ENCODE results near the gene CNNM1. TPM values are rescaled to one million over a fixed set of nuclear protein-coding genes. Genes with fewer than 3 reads are reported as not detected.

CNNM1 gene
- total RNA-seq, 6 donors from 2014 or later, result 0.40 to 1.1 (median 0.69) TPM; not detected in 1

DNA sequence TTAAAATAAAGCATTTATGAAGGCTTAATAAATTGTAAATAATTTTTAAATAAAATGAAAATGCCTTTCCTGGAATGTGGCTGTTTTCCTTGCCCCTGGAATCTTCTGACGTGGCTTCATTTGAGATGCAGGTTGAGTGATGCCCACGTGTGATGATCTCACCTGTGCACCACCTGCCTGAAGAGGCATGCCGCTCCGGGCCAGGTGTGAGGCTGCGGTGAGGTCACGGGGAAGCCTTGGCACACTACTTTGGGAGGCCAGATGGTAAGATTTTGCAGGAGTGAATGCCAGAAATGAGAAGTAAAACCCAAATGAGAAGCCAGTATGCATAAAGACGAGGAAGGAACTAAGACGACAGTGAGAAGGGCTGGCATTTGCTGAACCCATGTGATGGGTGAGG, 65.1 kb downstream of the CNNM1 start:
- H3K9me3 ChIP-seq, result no peaks in the 10 kb centered on the region
- no peaks in the 10 kb centered on the region for H3K27me3 ChIP-seq
- H3K4me1 ChIP-seq, result peaks cover 0 to 15% (median 7%) of the 10 kb centered on the region in 4 donors
- ATAC-seq (ENCODE audit: low FRiP score in 2 of 2), result peak in 1 of 2 donors; percentile 9
- peak; percentile 40 to 47 for DNase-seq
- 65 to 73% methylated on average over 8 of the region's 8 CpGs for WGBS, 2 donors
- peak overlapping the region in 1 of 4 donors; percentile 26 for H3K27ac ChIP-seq
- no peak overlapping the region for H3K4me3 ChIP-seq
- TF ChIP-seq EP300 (IDR thresholded peaks at IDR 0.05) (no peak), POLR2AphosphoS5 (IDR thresholded peaks at IDR 0.05) (no peak), POLR2A (IDR thresholded peaks at IDR 0.05) (no peak)
- TF ChIP-seq, protein P1, sequence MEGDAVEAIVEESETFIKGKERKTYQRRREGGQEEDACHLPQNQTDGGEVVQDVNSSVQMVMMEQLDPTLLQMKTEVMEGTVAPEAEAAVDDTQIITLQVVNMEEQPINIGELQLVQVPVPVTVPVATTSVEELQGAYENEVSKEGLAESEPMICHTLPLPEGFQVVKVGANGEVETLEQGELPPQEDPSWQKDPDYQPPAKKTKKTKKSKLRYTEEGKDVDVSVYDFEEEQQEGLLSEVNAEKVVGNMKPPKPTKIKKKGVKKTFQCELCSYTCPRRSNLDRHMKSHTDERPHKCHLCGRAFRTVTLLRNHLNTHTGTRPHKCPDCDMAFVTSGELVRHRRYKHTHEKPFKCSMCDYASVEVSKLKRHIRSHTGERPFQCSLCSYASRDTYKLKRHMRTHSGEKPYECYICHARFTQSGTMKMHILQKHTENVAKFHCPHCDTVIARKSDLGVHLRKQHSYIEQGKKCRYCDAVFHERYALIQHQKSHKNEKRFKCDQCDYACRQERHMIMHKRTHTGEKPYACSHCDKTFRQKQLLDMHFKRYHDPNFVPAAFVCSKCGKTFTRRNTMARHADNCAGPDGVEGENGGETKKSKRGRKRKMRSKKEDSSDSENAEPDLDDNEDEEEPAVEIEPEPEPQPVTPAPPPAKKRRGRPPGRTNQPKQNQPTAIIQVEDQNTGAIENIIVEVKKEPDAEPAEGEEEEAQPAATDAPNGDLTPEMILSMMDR (IDR thresholded peaks at IDR 0.05), result no peak
- H3K36me3 ChIP-seq, result peaks cover 0 to 26% (median 19%) of the 10 kb centered on the region in 4 donors

- peak overlapping the region in 1 of 4 donors; percentile 26 for H3K27ac ChIP-seq
- peaks cover 0 to 15% (median 7%) of the 10 kb centered on the region in 4 donors for H3K4me1 ChIP-seq
- WGBS, 2 donors, result 75 to 78% methylated on average over 7 of the region's 7 CpGs
- no peaks in the 10 kb centered on the region for H3K27me3 ChIP-seq
- ATAC-seq (ENCODE audit: low FRiP score in 2 of 2) (peak; percentile 23 to 67), DNase-seq (peak in 1 of 2 donors; percentile 57)
- H3K36me3 ChIP-seq, result peaks cover 0 to 33% (median 22%) of the 10 kb centered on the region in 4 donors
- H3K4me3 ChIP-seq, result no peak overlapping the region
- no peaks in the 10 kb centered on the region for H3K9me3 ChIP-seq
- TF ChIP-seq POLR2A (IDR thresholded peaks at IDR 0.05) (no peak), POLR2AphosphoS5 (IDR thresholded peaks at IDR 0.05) (no peak), EP300 (IDR thresholded peaks at IDR 0.05) (no peak)
- TF ChIP-seq, protein P1 (IDR thresholded peaks at IDR 0.05), result no peak
Observed at GRCh38 chr10:99394761-99395386, 65.7 kb downstream of the CNNM1 start.

DNA sequence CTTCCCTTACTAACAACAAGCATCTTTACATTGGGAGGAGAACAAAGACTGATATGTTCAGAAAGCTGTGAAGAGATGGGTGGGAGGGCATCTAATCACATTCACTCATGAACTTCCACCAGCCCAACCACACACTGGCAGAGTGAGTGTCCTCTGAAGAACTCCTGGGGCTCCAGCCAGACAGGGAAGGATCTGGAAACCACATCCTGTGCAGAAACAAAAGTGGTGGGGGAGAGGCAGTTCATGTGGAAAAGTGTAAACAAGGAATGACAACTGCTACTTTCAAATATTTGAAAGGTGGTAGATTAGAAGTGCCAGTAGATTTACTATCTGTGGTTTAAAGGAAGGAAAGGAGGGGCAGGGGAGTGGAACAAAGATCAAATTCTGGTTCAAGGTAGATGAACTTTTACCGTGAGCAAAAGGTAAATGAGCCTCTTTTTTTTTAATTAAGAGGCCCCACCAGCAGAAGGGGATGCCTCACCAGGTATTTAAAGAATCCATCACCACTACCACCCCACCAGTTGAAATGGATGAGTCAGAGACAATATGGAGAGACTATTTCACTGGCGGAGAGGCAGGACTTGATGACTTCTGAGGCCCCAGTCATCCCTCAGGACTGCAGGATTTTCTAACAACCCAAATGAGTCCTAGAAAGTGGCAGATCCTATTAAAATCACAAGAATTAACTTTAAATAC, 66.7 kb downstream of the CNNM1 start:
- Histone ChIP-seq H3K9me3 (no peaks in the 10 kb centered on the region), H3K4me3 (no peak overlapping the region), H3K4me1 (peaks cover 0 to 15% (median 7%) of the 10 kb centered on the region in 4 donors), H3K27me3 (no peaks in the 10 kb centered on the region), H3K36me3 (peaks cover 0 to 42% (median 27%) of the 10 kb centered on the region in 4 donors), H3K27ac (no peak overlapping the region)
- 52 to 55% methylated on average over 2 of the region's 2 CpGs for WGBS, 2 donors
- ATAC-seq (ENCODE audit: low FRiP score in 2 of 2) (no peak), DNase-seq (peak in 1 of 2 donors; percentile 27)
- TF ChIP-seq, protein P1 (IDR thresholded peaks at IDR 0.05), result no peak
- TF ChIP-seq POLR2A (IDR thresholded peaks at IDR 0.05), result no peak
- TF ChIP-seq EP300 (IDR thresholded peaks at IDR 0.05), result no peak
- TF ChIP-seq POLR2AphosphoS5 (IDR thresholded peaks at IDR 0.05), result no peak

GRCh38 chr10:99396471-99396870, 67.3 kb downstream of the CNNM1 start:
- 81 to 82% methylated on average over 3 of the region's 3 CpGs for WGBS, 2 donors
- TF ChIP-seq POLR2AphosphoS5 (IDR thresholded peaks at IDR 0.05) (no peak), EP300 (IDR thresholded peaks at IDR 0.05) (no peak), POLR2A (IDR thresholded peaks at IDR 0.05) (no peak)
- TF ChIP-seq, protein P1 (IDR thresholded peaks at IDR 0.05), result no peak
- H3K27ac ChIP-seq, result no peak overlapping the region
- no peak overlapping the region for H3K4me3 ChIP-seq
- peaks cover 0 to 48% (median 32%) of the 10 kb centered on the region in 4 donors for H3K36me3 ChIP-seq
- no peak for ATAC-seq (ENCODE audit: low FRiP score in 2 of 2)
- no peaks in the 10 kb centered on the region for H3K27me3 ChIP-seq
- no peak for DNase-seq
- peaks cover 0 to 15% (median 7%) of the 10 kb centered on the region in 4 donors for H3K4me1 ChIP-seq
- H3K9me3 ChIP-seq, result no peaks in the 10 kb centered on the region
